ENCODE results near the gene LRCH4.

GRCh38 chr7:100538348-100538653, 47.6 kb downstream of the LRCH4 start:
- TF ChIP-seq CTCF (IDR thresholded peaks at IDR 0.05) (no peak), POLR2A (IDR thresholded peaks at IDR 0.05) (no peak)

All from lower leg skin (tissue), 3 donors.